Measurements from ENCODE around the gene PKM. TPM values are rescaled to one million over a fixed set of nuclear protein-coding genes. Genes with fewer than 3 reads are reported as not detected.

Gene PKM
- total RNA-seq (926 and 1,892 TPM in 2 replicates), polyA plus RNA-seq (2,521 and 3,546 TPM in 2 replicates), polyA minus RNA-seq (ENCODE audit: low replicate concordance) (3,488 and 4,252 TPM in 2 replicates)
- polyA plus RNA-seq (2012), result 1,992 and 2,536 TPM in 2 replicates

- H3K4me3 ChIP-seq (replicated peaks in 1 of 4; ENCODE audit: control extremely low read depth in 1 of 4, insufficient read depth in 1 of 4, low read depth in 3 of 4, low read length in 4 of 4), result peak within 1 kb of the TSS; percentile 84 to 95 (median 86)
- peaks cover 3% of the 10 kb centered on the region for H4K20me1 ChIP-seq (ENCODE audit: control insufficient read depth, extremely low read depth, insufficient read depth, low read length)
- peak; percentile 97 to 99 for DNase-seq (ENCODE audit: low read depth in 2 of 2)
- peak within 1 kb of the TSS; percentile 90 for H3K27ac ChIP-seq (ENCODE audit: insufficient read depth, low read length)
- no peaks in the 10 kb centered on the region for H3K36me3 ChIP-seq (ENCODE audit: control insufficient read depth, insufficient read depth, low read length)
- peaks cover 9% of the 10 kb centered on the region for H3K4me1 ChIP-seq (ENCODE audit: control insufficient read depth, extremely low read depth, insufficient read depth, low read length)
- H3K27me3 ChIP-seq (ENCODE audit: control insufficient read depth, insufficient read depth, low read length), result no peaks in the 10 kb centered on the region
- TF ChIP-seq CTCF (conservative IDR thresholded peaks at IDR 0.05 in 1 of 2, IDR thresholded peaks at IDR 0.05 in 1 of 2; ENCODE audit: low read depth in 1 of 2, low read length in 2 of 2) (no peak), EZH2 (IDR thresholded peaks at IDR 0.05; ENCODE audit: low read length, missing control alignments) (no peak)
- peak within 1 kb of the TSS; percentile 89 for H3K9ac ChIP-seq (ENCODE audit: insufficient read depth, low read length)
- peak within 1 kb of the TSS; percentile 99 for H3K4me2 ChIP-seq (ENCODE audit: extremely low read depth, insufficient read depth, low read length)
- H2AFZ ChIP-seq (ENCODE audit: low read length), result peak within 1 kb of the TSS; percentile 51
- peaks cover 48% of the 10 kb centered on the region for H3K79me2 ChIP-seq (ENCODE audit: control insufficient read depth, insufficient read depth, low read length)
- no peaks in the 10 kb centered on the region for H3K9me3 ChIP-seq (ENCODE audit: control insufficient read depth, insufficient read depth, low read depth, low read length)
Observed at GRCh38 chr15:72231066-72231832, at the start of gene PKM. Gene PKM, minus strand, starts transcription at chr15:72231190. Its CDS starts 12,093 bp downstream, at chr15:72219097.

GRCh38 chr15:72280751-72281150 lies 49.8 kb upstream of the PKM start:
- H3K79me2 ChIP-seq (ENCODE audit: control insufficient read depth, insufficient read depth, low read length), result no peaks in the 10 kb centered on the region
- no peak for DNase-seq (ENCODE audit: low read depth in 2 of 2)
- no peak overlapping the region for H3K27ac ChIP-seq (ENCODE audit: insufficient read depth, low read length)
- H4K20me1 ChIP-seq (ENCODE audit: control insufficient read depth, extremely low read depth, insufficient read depth, low read length), result no peaks in the 10 kb centered on the region
- no peak overlapping the region for H3K4me3 ChIP-seq (replicated peaks in 1 of 4; ENCODE audit: control extremely low read depth in 1 of 4, insufficient read depth in 1 of 4, low read depth in 3 of 4, low read length in 4 of 4)
- no peaks in the 10 kb centered on the region for H3K9me3 ChIP-seq (ENCODE audit: control insufficient read depth, insufficient read depth, low read depth, low read length)
- no peak overlapping the region for H3K9ac ChIP-seq (ENCODE audit: insufficient read depth, low read length)
- no peaks in the 10 kb centered on the region for H3K36me3 ChIP-seq (ENCODE audit: control insufficient read depth, insufficient read depth, low read length)
- no peak overlapping the region for H3K4me2 ChIP-seq (ENCODE audit: extremely low read depth, insufficient read depth, low read length)
- H3K27me3 ChIP-seq (ENCODE audit: control insufficient read depth, insufficient read depth, low read length), result no peaks in the 10 kb centered on the region
- H2AFZ ChIP-seq (ENCODE audit: low read length), result no peak overlapping the region
- H3K4me1 ChIP-seq (ENCODE audit: control insufficient read depth, extremely low read depth, insufficient read depth, low read length), result no peaks in the 10 kb centered on the region
- TF ChIP-seq CTCF (conservative IDR thresholded peaks at IDR 0.05 in 1 of 2, IDR thresholded peaks at IDR 0.05 in 1 of 2; ENCODE audit: low read depth in 1 of 2, low read length in 2 of 2), result no peak
- TF ChIP-seq EZH2 (IDR thresholded peaks at IDR 0.05; ENCODE audit: low read length, missing control alignments), result no peak

GRCh38 chr15:72278737-72279136 lies 47.7 kb upstream of the PKM start:
- H3K4me1 ChIP-seq (ENCODE audit: control insufficient read depth, extremely low read depth, insufficient read depth, low read length), result no peaks in the 10 kb centered on the region
- H2AFZ ChIP-seq (ENCODE audit: low read length), result no peak overlapping the region
- H3K9ac ChIP-seq (ENCODE audit: insufficient read depth, low read length), result no peak overlapping the region
- no peak overlapping the region for H3K4me3 ChIP-seq (replicated peaks in 1 of 4; ENCODE audit: control extremely low read depth in 1 of 4, insufficient read depth in 1 of 4, low read depth in 3 of 4, low read length in 4 of 4)
- H3K79me2 ChIP-seq (ENCODE audit: control insufficient read depth, insufficient read depth, low read length), result no peaks in the 10 kb centered on the region
- H3K27ac ChIP-seq (ENCODE audit: insufficient read depth, low read length), result no peak overlapping the region
- H3K27me3 ChIP-seq (ENCODE audit: control insufficient read depth, insufficient read depth, low read length), result no peaks in the 10 kb centered on the region
- DNase-seq (ENCODE audit: low read depth in 2 of 2), result no peak
- H4K20me1 ChIP-seq (ENCODE audit: control insufficient read depth, extremely low read depth, insufficient read depth, low read length), result no peaks in the 10 kb centered on the region
- no peaks in the 10 kb centered on the region for H3K9me3 ChIP-seq (ENCODE audit: control insufficient read depth, insufficient read depth, low read depth, low read length)
- TF ChIP-seq CTCF (conservative IDR thresholded peaks at IDR 0.05 in 1 of 2, IDR thresholded peaks at IDR 0.05 in 1 of 2; ENCODE audit: low read depth in 1 of 2, low read length in 2 of 2) (no peak), EZH2 (IDR thresholded peaks at IDR 0.05; ENCODE audit: low read length, missing control alignments) (no peak)
- no peak overlapping the region for H3K4me2 ChIP-seq (ENCODE audit: extremely low read depth, insufficient read depth, low read length)
- H3K36me3 ChIP-seq (ENCODE audit: control insufficient read depth, insufficient read depth, low read length), result no peaks in the 10 kb centered on the region
